Right kidney (tissue), 9 donors: ENCODE results near the gene GREM2.

ENCODE experiments used
- DNase-seq: peaks from one replicate; pipeline ENCODE4 v3.0.0-alpha.2; 2016
- long read RNA-seq, 8 donors: transcript quantifications; one replicate each; lab custom pipeline, GENCODE V29; 2026

Gene GREM2
- long read RNA-seq, donor 1, full-length matches to known transcripts = 1 of 1 reads
- long read RNA-seq, donor 1, partial matches to known transcripts = 0 of 1 reads
- long read RNA-seq, donor 1, other reads (novel, unspliced or antisense) = 0 of 1 reads
- long read RNA-seq, donor 2 = 0 reads
- long read RNA-seq, donor 3, full-length matches to known transcripts = 1 of 1 reads
- long read RNA-seq, donor 3, partial matches to known transcripts = 0 of 1 reads
- long read RNA-seq, donor 3, other reads (novel, unspliced or antisense) = 0 of 1 reads
- long read RNA-seq, donor 4 = 0 reads
- long read RNA-seq, donor 5 = 0 reads
- long read RNA-seq, donor 6 = 0 reads
- long read RNA-seq, donor 7 = 0 reads
- long read RNA-seq, donor 8 = 0 reads

DNA sequence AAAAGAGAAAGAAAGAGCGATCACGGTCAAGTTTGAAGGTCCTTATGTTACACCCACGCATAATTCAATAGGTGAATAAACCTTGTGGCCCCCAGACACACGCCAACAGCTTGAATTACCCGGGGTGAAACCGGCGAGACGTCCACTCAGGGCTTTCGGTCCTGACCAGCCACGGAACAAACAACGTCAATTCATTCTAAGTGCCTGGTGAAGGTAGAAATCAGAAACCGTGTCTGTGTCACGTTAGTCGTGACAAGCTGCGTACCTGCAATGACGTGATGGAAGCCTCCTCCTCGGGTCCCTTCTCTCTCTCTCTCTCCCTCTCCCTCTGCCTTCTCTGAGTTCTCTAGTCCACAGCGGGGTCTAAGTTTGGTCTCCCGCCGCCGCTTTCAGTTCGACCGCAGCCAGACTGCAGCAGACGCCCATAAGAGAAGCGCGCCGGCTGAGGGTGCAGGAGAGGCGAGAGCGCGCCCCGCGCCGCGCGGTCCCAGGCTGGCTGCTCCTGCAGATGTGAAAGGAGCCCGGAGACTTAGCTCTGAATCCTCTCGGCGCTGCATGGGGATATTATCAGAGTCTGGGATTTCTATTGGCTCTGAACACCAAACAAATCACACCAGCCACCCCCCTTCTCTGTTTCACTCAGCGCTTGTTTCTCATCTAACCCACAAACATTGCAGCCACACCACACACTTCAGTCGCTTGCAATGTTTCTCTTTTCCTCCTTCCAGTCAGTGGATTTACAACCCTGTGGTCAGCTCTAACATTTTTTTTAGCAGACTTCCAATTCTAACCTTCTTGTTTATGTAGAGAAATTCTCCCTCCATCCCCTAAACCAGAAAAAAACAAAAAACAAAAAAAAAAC, at the start of gene GREM2:
TSS of gene GREM2 (minus strand) at position 537 of the 862 bp plus-strand sequence. CDS start 118,680 bp downstream, outside the sequence.
- peak; percentile 77 for DNase-seq

- DNase-seq = no peak
These were observed 46.5 kb upstream of the GREM2 start for GRCh38 chr1:240658312-240658960.

DNA sequence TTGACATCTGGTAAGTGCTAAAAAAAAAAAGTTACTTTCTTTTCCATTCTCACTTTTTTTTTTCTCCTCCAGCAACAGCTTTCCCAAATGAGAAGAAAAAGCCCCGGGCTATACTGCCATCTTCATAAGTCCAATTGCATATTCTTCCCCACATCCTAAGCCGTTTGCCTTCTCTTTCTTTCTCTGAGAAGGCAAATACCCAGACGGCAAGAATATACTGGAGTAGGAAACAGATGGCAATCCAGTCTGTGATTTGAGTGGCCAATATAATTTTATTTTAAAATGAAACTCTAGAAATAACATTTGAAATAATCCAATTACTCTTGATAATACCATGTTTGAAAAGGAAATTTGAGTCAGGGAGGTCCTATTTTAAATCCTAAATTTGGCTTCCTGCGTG, 44.6 kb upstream of the GREM2 start:
- DNase-seq = no peak

DNA sequence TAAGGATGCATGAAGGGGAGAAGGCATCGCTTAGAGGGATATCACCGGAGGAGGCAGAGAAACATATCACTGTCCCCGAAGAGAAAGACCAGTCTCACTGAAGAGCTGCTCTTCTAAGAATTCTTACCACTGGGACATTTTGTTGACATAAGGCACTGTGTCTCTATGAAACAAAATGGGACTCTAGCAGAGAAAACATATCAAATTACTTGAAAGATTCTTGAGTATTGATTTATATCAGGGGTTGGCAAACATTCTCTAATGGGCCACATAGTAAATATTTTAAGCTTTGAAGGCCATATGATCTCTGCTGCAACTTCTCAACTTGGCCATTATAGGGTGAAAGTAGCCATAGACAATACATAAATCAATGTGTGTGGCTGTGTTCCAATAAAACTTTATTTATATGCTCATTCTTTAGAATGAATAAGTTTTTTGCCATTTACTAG, 41.0 kb upstream of the GREM2 start:
- peak; percentile 5 for DNase-seq

- DNase-seq = peak; percentile 18
These were observed 40.6 kb upstream of the GREM2 start for GRCh38 chr1:240652549-240652948.

- DNase-seq = no peak
These were observed 38.9 kb upstream of the GREM2 start for GRCh38 chr1:240650877-240651276.

GRCh38 chr1:240649733-240650721, 38.1 kb upstream of the GREM2 start:
- no peak for DNase-seq

DNA sequence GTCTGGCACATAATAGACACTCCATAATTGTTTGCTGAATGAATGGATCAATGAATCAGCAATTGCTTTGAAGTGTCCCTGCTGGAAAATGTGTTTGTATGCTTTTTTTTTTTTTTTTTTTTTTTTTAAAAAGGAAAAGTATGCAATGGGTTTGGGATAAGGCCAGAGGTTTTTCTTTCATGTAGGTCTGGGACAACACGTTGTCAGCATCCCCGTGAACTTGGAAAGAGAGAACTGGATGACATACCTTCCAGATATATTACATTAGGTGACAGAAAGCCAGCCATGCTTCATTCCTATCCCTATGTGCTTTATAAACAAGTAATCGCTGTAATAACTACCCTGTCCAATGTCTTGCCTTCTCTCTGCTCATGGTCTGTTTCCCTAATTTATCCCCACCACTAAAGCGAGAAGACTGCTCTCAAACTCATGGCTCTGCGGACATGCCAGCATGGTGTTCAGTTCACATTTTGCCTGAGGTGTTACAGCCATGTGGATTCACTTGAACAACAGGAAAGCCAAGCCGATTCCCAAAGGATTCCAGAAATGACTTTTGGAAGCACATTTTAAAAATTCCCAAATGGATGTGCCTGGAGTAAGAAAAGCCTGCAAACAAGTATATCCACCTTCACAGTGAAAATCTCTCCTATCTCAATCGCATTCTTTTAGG, 34.8 kb upstream of the GREM2 start:
- no peak for DNase-seq

DNA sequence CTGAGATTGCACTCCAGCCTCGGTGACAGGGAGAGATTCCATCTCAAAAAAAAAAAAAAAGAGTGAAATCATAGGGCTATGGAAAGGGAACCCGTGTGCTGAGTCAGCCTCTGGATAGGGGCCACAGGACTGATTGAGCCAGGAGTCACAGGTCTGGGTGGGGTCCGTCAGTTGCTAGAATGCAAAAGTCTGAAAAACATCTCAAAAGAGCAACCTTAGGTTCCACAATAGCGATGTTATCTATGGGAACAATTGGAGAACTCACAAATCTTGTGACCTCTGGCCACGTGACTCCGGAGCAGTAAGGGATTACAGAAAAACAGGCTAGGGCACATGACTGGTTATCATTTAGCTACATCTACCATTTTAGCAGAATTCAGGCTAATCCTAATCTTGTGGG, 32.8 kb upstream of the GREM2 start:
- DNase-seq = no peak

- no peak for DNase-seq
These were observed 23.7 kb upstream of the GREM2 start for GRCh38 chr1:240635466-240636256.

DNA sequence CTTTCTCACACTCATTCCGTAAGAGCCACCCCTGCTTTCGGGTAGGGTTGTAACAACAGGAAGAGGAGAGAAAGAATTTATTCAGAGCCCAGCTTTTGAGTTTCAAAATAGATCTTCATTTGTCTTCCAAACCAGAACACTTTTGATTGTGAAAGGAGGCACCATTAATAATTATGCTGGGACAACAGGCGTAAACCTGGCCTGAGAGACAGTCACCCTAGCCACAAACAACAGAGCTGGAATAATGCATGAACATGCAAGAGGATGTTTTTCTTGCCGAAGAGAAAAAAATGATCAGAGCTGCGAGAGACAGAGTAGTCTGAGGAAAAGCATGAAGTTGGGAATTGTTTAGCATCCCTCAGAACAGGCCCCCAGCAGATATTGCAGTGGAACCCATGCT, 18.5 kb upstream of the GREM2 start:
- DNase-seq = no peak

DNA sequence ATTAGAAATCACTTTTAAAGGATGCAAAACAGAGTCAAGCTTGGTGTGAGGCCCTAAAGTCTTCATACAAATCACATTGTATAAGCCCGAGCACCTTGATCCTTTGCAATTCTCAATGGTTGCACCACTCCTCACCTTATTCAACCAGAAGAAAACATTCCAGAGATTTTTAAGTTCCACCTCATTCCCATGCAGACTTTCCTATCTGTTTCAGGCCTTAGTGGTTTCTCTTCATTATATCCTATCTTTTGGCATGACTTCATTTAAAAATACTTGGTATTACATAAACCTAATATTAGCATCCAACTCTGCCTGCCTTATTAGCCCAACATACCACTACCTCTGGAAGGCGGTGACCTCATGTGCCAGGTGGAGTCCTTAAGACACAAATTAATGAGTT, 9.3 kb upstream of the GREM2 start:
- no peak for DNase-seq

DNA sequence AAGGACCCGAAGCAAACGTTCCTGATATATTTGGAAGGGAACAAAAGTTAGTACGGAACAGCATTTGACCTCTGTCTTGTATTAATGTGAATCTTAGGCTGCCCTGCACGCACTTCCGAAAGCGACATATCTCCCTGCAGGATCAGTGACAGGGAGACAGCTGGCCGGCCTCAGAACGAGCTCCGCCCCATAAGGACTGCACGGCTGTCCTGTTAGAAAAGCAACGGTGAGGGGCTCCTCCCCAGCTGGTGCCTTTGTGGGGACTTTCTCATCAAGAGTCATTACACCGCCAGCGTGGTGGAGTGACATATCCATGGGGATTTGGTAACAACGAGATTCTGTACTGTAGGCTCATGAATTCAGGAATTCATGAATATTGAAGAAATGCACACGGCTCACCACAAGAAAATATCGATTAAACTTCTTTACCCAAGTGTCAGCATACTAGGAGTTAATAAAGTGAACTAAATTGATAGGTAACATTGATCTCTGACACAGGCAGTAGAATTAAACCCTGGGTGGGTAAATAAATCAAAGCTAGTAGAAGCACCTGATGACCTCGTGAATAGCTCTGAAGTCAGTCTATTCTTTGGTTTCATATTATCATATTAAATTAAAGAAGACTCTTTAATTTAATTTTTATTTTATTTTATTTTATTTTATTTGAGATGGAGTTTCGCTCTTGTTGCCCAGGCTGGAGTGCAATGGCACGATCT, 8.1 kb upstream of the GREM2 start:
- peak; percentile 32 for DNase-seq

DNA sequence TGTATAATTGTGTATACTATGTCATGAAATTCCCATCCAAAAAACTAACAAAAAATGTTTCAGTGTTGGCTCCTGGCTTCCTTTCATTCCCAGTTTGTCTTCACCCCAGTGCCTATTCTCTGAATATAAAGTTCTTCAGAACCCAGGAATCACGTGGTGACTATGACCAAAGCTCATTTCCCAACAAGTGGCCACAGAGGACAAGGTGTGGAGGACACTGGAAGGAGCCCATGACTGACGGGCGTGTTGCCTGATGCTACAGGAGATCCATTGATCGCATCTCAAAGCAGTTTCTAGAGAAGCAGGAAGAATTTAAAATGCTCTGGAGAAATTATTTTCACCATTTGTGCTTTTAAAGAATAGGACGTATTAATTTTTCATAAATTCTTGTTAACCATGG, 7.4 kb upstream of the GREM2 start:
- DNase-seq = no peak

DNA sequence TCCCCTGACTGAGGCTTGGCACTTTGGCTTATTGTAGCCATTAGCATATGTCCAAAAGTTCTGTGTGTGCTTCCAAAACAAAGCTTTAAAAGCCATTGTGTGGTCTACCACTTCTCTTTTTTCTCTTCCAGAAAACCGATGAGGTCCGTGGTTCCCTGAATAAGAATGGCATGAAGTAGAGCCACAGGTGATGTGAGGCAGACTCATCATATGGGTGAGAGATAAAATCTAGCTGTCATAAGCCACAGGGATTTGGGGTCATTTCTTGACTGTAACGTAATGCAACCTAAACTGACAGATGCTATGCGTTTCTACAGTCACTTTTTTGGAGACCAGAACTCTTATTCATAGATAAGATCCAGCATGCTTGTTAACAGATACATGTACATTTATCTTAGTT, 7.0 kb upstream of the GREM2 start:
- DNase-seq = no peak

DNA sequence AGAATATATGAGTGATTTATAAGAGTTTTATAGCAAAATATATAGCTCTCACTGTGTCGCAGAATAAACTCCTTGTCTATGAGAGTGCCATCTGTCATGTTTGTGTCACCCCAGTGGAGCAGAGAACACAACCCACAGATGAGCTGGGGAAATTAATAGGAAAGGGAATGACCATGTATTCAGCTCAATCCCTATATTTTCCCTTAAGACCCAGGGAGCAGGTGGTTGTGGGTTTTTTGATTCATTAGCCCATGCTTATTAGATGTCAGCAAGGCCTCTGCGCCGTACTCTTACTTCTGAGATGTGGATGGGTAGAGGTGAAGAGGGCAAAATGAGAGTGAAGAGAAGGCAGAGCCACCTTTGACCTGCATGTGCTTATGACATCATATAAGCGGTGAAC, 4.1 kb upstream of the GREM2 start:
- no peak for DNase-seq

GRCh38 chr1:240613356-240614142, 1.6 kb upstream of the GREM2 start:
- DNase-seq = no peak

- DNase-seq = no peak
These were observed 856 bp upstream of the GREM2 start for GRCh38 chr1:240612811-240613210.

- peak; percentile 11 for DNase-seq
These were observed 732 bp downstream of the GREM2 start for GRCh38 chr1:240611228-240611618.
